HUDEP-2 (cell line): Measurements from ENCODE around the gene TOMM6.

Experiments used
- DNase-seq, 76 experiments: peaks; one replicate each; lab custom pipeline; 2025; ENCODE audit not compliant: unreplicated experiment in 76 of 76; lab: John Stamatoyannopoulos, UW

The TOMM6 gene

DNA sequence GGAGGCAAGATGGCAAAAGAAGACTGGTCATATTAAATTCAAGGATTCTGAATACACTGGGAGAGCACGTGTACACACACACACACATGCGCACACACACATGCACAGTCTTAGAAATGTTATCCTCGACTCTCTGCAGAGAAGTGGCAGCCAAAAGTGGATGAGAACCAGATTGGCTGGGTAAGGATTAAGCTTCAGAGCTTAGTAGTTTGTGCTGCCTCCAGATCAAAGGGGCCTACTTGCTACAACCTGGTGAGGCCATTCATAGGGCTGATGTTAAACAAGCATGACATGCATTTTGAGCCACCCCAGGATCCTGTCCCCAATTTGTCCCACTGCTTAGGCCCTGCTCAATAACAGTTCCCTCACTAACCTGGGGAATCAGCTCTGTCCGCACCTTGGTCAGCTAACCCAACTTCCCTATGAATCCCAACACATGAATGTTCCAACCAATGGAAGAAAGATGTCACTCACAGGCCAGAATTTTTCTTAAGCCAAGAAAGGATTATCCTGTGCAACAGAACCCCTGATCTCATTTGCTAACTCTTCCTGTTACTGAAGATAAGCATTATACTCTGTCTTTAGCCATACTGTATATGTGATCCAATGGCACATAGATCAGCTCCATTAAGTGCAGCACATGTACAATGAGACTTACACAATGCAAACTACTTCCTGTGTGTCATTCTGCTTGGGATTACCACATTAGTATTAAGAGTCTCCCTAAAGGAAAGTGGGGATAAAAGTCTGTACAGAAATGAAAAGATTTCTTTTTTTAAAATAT is 31.0 kb downstream of the TOMM6 start:
- DNase-seq: peak in 17 of 76 experiments; percentile 6 to 63 (median 29)

DNA sequence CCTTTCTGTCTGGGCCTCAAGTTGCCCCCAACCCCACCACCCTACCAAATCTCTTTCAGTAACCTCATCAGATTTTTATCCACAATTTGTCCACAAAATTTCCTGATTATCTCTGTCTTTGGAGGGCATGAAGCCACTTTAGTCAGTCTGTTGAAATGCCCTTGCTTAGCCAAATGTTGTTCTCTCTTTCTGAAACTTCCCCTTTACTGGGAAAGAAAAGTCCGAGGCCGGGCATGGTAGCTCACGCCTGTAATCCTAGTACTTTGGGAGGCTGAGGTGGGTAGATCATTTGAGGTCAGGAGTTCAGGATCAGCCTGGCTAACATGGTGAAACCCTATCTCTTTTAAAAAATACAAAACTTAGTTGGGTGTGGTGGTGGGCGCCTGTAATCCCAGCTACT is 33.8 kb downstream of the TOMM6 start:
- no peak for DNase-seq

DNA sequence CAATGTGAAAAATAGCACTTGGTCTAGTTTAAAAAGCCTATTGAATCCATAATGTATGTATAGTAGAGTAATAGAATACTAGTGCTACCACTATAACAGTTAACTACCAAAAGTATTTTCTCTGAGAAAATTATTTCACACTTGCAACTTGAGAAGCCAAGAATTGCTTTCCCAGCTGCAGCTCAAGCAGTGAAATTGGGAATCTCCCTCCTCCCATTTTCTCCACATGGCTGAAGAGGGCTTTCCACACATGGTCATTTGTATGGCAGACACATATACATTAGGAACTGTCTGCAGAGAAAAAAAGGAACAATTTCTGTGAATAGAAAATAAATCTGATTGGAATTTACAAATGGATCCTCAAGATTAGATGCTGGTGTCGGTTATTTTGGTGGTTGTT is 34.5 kb downstream of the TOMM6 start:
- DNase-seq: no peak

DNA sequence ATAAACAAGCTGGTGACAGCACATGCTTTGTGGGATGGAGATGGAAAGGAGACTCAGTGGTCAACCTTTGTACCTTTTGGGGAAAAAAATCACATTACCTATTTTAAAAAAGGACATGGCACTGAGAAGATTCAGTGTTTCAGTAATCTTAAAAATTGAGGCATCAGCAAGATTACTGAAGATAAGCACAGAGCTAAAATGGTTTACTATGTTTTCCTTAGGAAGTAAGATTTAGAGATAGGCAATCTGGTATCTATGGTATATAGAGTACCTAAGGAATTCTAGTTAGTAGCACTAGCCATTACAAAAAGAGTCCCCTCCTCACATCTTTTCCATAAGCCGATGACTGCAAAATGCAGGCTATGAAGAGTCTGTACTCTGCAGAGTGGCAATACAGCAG is 35.7 kb downstream of the TOMM6 start:
- DNase-seq: no peak

DNA sequence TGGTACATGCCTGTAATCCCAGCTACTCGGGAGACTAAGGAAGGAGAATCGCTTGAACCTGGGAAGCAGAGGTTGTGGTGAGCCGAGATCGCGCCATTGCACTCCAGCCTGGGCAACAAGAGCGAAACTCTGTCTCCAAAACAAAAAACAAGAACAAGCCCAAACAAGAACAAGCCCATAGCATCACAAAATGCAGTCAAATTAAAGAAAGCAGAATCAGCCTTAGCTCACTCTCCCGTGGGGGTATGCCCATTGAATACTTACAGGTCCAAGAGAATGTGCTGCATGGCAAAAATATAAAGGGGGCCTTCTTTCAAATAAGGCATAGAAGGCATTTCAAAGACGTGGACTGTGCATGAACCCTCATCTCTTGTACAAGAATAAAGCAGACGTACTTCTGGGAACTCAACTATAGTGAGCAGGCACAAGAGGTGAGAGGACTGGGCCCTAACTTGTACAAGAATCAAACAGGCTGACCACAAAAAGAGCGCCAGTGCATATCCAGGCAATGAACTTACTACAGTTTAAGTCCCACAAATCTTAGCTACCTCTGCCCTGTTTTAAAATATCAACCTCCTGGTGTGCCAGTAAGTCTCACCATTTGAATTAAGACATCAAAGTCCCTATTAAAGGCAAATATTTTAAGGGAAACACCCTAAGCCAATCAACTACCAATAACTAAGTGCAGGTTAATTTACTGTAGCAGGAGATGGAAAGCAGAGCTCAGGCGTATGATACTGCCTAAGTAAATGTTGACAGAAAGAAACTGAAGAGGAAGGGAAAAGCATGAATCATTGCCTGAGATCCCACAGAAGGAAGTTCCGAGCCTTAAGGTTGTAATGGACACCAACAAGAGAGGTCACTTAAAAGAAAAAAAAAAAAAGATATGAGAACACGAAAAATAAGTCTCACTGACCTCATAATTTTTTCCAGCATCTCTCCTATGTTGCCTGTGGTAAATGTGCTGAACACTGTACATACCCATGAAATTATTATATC is 37.4 kb downstream of the TOMM6 start:
- DNase-seq: no peak

DNA sequence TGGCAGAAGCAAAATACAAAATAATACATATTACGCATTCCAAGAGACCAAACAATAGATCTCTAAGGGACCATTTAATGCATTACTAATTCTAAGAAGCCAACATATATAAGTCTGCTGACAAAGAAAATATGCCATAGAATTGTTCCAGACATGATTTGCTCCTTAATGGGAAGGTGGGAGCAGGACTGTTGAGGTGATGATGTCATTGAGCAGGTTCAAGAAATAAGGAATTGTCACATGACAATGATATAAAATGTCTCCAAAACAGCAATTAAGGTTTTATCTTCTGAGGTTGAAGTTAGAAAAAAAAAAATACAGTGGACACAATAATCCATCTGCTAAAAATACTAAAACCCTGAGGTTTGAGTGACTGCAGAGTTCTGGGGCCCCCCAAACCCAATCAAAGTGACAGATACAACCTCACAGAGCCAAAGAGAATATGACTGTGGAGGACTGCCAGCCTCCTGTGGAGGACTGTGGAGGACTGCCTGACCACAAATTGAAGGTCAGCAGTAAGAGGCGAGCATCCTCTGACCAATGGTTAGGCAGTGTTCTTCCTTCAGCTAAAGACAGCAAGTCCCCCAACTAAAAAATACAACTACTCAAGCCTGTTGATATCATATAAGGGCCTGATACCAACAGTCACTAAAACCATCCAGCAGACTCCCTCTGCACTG is 39.0 kb downstream of the TOMM6 start:
- no peak for DNase-seq

DNA sequence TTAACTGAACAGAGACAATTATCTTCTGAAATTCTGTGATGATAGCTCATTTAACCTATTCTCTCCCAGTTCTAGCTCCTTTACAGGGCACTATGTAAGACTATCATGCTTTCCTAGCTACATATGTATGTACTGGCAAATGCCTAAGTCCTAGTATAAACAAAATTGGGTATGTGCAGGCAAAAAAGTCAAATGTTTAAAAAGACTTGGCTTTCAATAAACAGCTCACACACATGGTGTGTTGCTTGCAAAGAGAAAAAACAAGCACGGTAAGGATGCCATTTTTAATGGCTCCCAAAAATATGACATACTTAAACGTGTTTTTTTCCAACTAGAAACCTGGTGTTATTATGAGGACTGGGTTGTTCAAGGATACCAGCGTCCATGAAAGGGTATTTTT is 44.8 kb downstream of the TOMM6 start:
- no peak for DNase-seq

DNA sequence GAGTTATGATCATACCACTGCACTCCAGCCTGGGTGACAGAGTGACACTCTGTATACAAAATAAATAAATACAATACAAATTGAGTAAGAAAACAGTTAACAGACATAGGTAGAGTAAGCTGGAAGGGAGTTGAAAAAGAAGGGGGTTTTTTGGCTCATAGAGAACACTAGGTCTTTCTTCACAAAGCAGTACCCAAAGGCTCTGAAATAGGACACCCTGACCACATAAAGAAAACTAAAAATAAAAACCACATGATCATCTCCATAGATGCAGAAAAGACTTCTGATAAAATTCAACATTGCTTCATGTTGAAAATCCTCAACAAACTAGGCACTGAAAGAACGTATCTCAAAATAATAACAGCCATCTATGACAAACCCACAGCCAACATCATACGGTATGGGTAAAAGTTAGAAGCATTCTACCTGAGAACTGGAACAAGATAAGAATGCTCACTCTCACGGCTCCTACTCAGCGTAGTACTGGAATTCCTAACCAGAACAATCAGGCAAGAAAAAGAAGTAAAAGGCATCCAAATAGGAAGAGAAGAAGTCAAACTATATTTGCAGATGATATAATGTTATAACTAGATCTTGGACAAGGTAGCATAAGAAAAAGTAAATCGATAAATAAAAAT is 48.6 kb downstream of the TOMM6 start:
- no peak for DNase-seq

DNA sequence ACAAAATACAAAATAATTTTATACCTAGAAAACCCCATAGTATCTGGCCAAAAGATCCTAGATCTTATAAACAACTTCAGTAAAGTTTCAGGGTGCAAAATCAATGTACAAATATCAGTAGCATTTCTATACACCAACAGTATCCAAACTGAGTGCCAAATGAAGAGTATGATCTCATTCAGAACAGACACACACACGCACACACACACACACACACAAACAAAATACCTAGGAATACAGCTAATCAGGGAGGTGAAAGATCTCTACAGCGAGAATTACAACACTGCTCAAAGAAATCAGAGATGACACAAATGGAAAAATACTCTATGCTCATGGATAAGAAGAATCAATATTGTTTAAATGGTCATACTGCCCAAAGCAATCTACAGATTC is 49.2 kb downstream of the TOMM6 start:
- DNase-seq: no peak
